ENCODE measurements around the gene DPP9. TPM values are rescaled to one million over a fixed set of nuclear protein-coding genes. Genes with fewer than 3 reads are reported as not detected.

The DPP9 gene
- total and polyA plus RNA-seq, 2 of the 8 experiments (the other 6 are each of a cell fraction or from before 2014, with no cell fraction given) = 11.6 to 40.7 TPM

- Histone ChIP-seq H3K9me3 (ENCODE audit: insufficient read depth in 2 of 2, low read depth in 1 of 2, low read length in 1 of 2) (no peaks in the 10 kb centered on the region), H2AK5ac (ENCODE audit: low read depth, low read length) (no peak overlapping the region), H3K18ac (ENCODE audit: extremely low read depth, low read length) (no peak overlapping the region), H2BK12ac (ENCODE audit: low read depth, low read length) (no peak overlapping the region), H3K36me3 (ENCODE audit: control insufficient read depth in 2 of 4, insufficient read depth in 4 of 4, low read length in 3 of 4) (peaks cover 4 to 14% (median 11%) of the 10 kb centered on the region in 4 experiments; a peak in 7 of 8 replicates), H3K56ac (replicated peaks; ENCODE audit: insufficient read length, low read depth, low read length) (no peak overlapping the region), H2BK5ac (ENCODE audit: low read depth, low read length) (no peak overlapping the region), H3K4me2 (ENCODE audit: insufficient read depth in 1 of 2, low read depth in 2 of 2, low read length in 2 of 2) (no peak overlapping the region), H3K4me3 (ENCODE audit: extremely low read depth in 1 of 4, insufficient read depth in 2 of 4, low read depth in 3 of 4, low read length in 4 of 4) (no peak overlapping the region), H3K4me1 (replicated peaks in 1 of 4; ENCODE audit: control insufficient read depth in 3 of 4, insufficient read depth in 4 of 4, low read length in 3 of 4) (no peaks in the 10 kb centered on the region), H4K8ac (ENCODE audit: extremely low read depth, insufficient read depth, low read length) (no peak overlapping the region; the same call in 1 of the 2 replicates), H4K5ac (ENCODE audit: insufficient read length, low read depth, low read length) (no peak overlapping the region), H4K91ac (replicated peaks; ENCODE audit: insufficient read length, low read length) (no peak overlapping the region), H2BK15ac (ENCODE audit: low read length) (no peak overlapping the region), H2BK20ac (ENCODE audit: low read length) (no peak overlapping the region), H2AFZ (ENCODE audit: low read length) (no peak overlapping the region), H3K79me2 (ENCODE audit: control insufficient read depth in 1 of 2, insufficient read depth in 2 of 2, low read length in 2 of 2) (no peaks in the 10 kb centered on the region), H3K79me1 (ENCODE audit: low read depth, low read length) (no peaks in the 10 kb centered on the region; the same call in 1 of the 2 replicates), H3K27ac (ENCODE audit: low read depth, low read length) (no peak overlapping the region), H2BK120ac (replicated peaks; ENCODE audit: low read depth, low read length) (no peak overlapping the region), H3K27me3 (replicated peaks in 1 of 4; ENCODE audit: control insufficient read depth in 3 of 4, extremely low read depth in 1 of 4, insufficient read depth in 3 of 4, low read length in 3 of 4) (no peaks in the 10 kb centered on the region), H3K9ac (replicated peaks in 1 of 4; ENCODE audit: extremely low read depth in 1 of 4, low read depth in 3 of 4, low read length in 3 of 4) (no peak overlapping the region), H4K20me1 (replicated peaks in 1 of 2; ENCODE audit: control insufficient read depth in 1 of 2, insufficient read depth in 2 of 2, low read length in 2 of 2) (peaks cover 0 to 7% of the 10 kb centered on the region in 2 experiments), H3K4ac (replicated peaks; ENCODE audit: insufficient read length, low read depth, low read length) (no peak overlapping the region), H3K23ac (ENCODE audit: insufficient read length) (no peak overlapping the region), H3K14ac (ENCODE audit: insufficient read length) (no peak overlapping the region), H3K23me2 (ENCODE audit: low read depth, low read length) (peaks cover 2% of the 10 kb centered on the region; the same call in 1 of the 2 replicates)
- FAIRE-seq (no peak), DNase-seq (ENCODE audit: low read depth in 1 of 2, low spot score in 2 of 2) (no peak)
- 90% methylated on average over 20 of the region's 20 CpGs; no CpG with 5 or more reads in 1 of the 2 experiments for WGBS, 2 experiments (ENCODE audit: extremely low coverage in 1 of 2, insufficient coverage in 1 of 2, insufficient read length in 1 of 2, insufficient replicate concordance in 2 of 2, low coverage in 1 of 2, low lambda C conversion rate in 2 of 2, missing lambda C conversion rate in 1 of 2)
- TF ChIP-seq SIN3A (conservative IDR thresholded peaks at IDR 0.05 in 1 of 2, IDR thresholded peaks at IDR 0.05 in 1 of 2; ENCODE audit: low read depth in 1 of 2, low read length in 2 of 2) (no peak), TEAD4 (IDR thresholded peaks at IDR 0.05; ENCODE audit: low read depth, low read length) (no peak), CTBP2 (IDR thresholded peaks at IDR 0.05; ENCODE audit: borderline replicate concordance, insufficient read depth, insufficient read length, low read length) (no peak), CHD1 (IDR thresholded peaks at IDR 0.05; ENCODE audit: low read depth, low read length) (no peak), BCL11A (IDR thresholded peaks at IDR 0.05; ENCODE audit: low read depth in 2 of 2, low read length in 2 of 2) (no peak)
- ChIA-PET CTCF (ENCODE audit: partially characterized antibody) (interaction anchor here (1.0 to 2.3 kb wide), 5 partner anchors 12 to 142 kb away, joined by 3 to 11 read pairs (median 3); no protein-coding TSS in a partner anchor), POLR2A (ENCODE audit: partially characterized antibody) (interaction anchor here (0.6 to 1.4 kb wide), 4 partner anchors 8 to 29 kb away, joined by 3 to 5 read pairs (median 3); no protein-coding TSS in a partner anchor)
These were observed 61.5 kb downstream of the DPP9 start for GRCh38 chr19:4662020-4662695.
